ENCODE data around the gene SFTA2. TPM values are rescaled to one million over a fixed set of nuclear protein-coding genes. Genes with fewer than 3 reads are reported as not detected.

The SFTA2 gene
- total RNA-seq, 4 donors from 2014 or later = not detected

DNA sequence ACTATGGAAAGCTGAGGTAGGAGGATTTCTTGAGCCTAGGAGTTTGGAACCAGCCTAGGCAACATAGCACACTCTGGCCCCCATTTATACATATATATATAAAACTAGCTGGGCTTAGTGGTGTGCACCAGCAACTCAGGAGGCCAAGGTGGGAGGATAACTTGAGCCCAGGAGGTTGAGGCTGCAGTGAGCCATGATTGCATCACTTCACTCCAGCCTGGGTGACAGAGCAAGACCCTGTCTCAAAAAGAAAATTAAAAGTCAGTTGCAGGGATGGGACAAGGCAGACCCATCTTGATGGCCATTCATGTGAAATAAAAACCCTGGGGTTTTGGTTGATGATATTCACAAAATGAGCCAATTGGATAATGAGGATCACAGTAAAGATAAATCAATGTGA, 30.5 kb downstream of the SFTA2 start:
- DNase-seq = no peak
- intact Hi-C loops (cut with DNase I; ENCODE audit: low total_unique reads) = no loop called here
- in situ Hi-C loops (cut with MboI; ENCODE audit: low pct_ligation_motif_present in 1 of 4, low pct_unique_long_range_greater_than_20kb in 1 of 4, low sequenced_read_pairs in 3 of 4) = no loop called here
- no peaks in the 10 kb centered on the region for H3K9me3 ChIP-seq
- no peak for TF ChIP-seq POLR2A (IDR thresholded peaks at IDR 0.05)
- TF ChIP-seq POLR2AphosphoS5 (IDR thresholded peaks at IDR 0.05) = no peak
- TF ChIP-seq, protein P1, sequence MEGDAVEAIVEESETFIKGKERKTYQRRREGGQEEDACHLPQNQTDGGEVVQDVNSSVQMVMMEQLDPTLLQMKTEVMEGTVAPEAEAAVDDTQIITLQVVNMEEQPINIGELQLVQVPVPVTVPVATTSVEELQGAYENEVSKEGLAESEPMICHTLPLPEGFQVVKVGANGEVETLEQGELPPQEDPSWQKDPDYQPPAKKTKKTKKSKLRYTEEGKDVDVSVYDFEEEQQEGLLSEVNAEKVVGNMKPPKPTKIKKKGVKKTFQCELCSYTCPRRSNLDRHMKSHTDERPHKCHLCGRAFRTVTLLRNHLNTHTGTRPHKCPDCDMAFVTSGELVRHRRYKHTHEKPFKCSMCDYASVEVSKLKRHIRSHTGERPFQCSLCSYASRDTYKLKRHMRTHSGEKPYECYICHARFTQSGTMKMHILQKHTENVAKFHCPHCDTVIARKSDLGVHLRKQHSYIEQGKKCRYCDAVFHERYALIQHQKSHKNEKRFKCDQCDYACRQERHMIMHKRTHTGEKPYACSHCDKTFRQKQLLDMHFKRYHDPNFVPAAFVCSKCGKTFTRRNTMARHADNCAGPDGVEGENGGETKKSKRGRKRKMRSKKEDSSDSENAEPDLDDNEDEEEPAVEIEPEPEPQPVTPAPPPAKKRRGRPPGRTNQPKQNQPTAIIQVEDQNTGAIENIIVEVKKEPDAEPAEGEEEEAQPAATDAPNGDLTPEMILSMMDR (IDR thresholded peaks at IDR 0.05) = no peak
- no peak for TF ChIP-seq EP300 (IDR thresholded peaks at IDR 0.05; ENCODE audit: low read depth)
- H3K27me3 ChIP-seq = no peaks in the 10 kb centered on the region
- H3K4me1 ChIP-seq = no peaks in the 10 kb centered on the region
- H3K36me3 ChIP-seq = peaks cover 0 to 21% (median 3%) of the 10 kb centered on the region in 4 donors
- H3K27ac ChIP-seq = no peak overlapping the region
- H3K4me3 ChIP-seq = no peak overlapping the region

DNA sequence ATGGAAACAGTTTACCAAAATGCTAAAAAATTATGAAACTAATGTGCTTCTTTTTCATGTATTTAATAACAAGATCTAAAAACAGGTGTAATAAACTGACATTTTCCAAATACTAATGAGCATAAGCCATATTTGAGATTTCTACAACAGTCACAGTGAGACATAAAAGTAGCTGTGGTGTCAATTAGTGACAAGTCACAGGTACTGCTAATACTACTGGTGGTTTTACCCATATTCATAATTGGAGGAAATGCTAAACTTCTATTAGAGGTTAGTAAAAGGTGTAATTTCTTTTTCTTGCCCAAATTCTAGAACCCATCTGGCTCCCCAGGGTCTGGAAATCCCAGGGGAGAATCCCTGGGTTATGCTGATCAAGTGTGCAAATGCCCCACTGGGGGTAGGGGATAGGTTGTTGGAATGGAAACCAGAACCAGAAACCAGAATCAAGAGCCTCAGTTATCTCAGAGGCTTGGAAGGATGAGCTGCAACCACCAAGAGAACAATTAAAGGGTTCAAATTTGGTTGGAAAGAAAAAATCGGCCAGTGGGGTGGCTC, 31.0 kb downstream of the SFTA2 start:
- no peak overlapping the region for H3K4me3 ChIP-seq
- intact Hi-C loops (cut with DNase I; ENCODE audit: low total_unique reads) = no loop called here
- DNase-seq = no peak
- no peaks in the 10 kb centered on the region for H3K4me1 ChIP-seq
- 78% methylated on average over 1 of the region's 1 CpG; no CpG with 5 or more reads in 1 of the 2 donors for WGBS, 2 donors (ENCODE audit: low coverage in 1 of 2)
- no peak overlapping the region for H3K27ac ChIP-seq
- peaks cover 0 to 23% (median 3%) of the 10 kb centered on the region in 4 donors for H3K36me3 ChIP-seq
- H3K27me3 ChIP-seq = no peaks in the 10 kb centered on the region
- in situ Hi-C loops (cut with MboI; ENCODE audit: low pct_ligation_motif_present in 1 of 4, low pct_unique_long_range_greater_than_20kb in 1 of 4, low sequenced_read_pairs in 3 of 4) = no loop called here
- no peaks in the 10 kb centered on the region for H3K9me3 ChIP-seq
- TF ChIP-seq POLR2AphosphoS5 (IDR thresholded peaks at IDR 0.05) = no peak
- no peak for TF ChIP-seq EP300 (IDR thresholded peaks at IDR 0.05; ENCODE audit: low read depth)
- TF ChIP-seq, protein P1 (IDR thresholded peaks at IDR 0.05) = no peak
- no peak for TF ChIP-seq POLR2A (IDR thresholded peaks at IDR 0.05)

DNA sequence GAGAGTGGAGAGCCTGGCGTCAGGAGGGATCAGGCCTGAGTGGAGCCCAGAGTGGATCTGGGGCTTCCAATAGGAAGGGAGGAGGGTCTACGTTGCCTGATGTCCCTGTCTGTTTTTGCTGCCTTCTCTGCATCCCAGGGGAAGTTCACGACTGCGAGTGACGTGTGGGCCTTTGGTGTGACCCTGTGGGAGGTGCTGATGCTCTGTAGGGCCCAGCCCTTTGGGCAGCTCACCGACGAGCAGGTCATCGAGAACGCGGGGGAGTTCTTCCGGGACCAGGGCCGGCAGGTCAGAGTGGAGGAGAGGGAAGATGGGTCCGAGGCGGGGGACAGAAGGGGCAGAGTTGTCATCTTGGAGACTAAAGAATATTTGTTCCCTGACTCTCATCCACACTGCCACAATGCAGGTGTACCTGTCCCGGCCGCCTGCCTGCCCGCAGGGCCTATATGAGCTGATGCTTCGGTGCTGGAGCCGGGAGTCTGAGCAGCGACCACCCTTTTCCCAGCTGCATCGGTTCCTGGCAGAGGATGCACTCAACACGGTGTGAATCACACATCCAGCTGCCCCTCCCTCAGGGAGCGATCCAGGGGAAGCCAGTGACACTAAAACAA, 33.1 kb downstream of the SFTA2 start:
- intact Hi-C loops (cut with DNase I; ENCODE audit: low total_unique reads) (no loop called here), in situ Hi-C loops (cut with MboI; ENCODE audit: low pct_ligation_motif_present in 1 of 4, low pct_unique_long_range_greater_than_20kb in 1 of 4, low sequenced_read_pairs in 3 of 4) (loop anchor here in 2 of 4 donors (25.0 kb wide), 1 partner anchor 162 kb away; the partner anchor contains the start of genes FLOT1 (in 2 of the 2) and IER3 (in 2 of the 2))
- peaks cover 0 to 37% (median 13%) of the 10 kb centered on the region in 4 donors for H3K36me3 ChIP-seq
- no peaks in the 10 kb centered on the region for H3K9me3 ChIP-seq
- 78 to 90% methylated on average over 10 to 23 of the region's 23 CpGs for WGBS, 2 donors (ENCODE audit: low coverage in 1 of 2)
- TF ChIP-seq POLR2AphosphoS5 (IDR thresholded peaks at IDR 0.05) = no peak
- TF ChIP-seq, protein P1 (IDR thresholded peaks at IDR 0.05) = no peak
- no peak overlapping the region for H3K4me3 ChIP-seq
- H3K27me3 ChIP-seq = no peaks in the 10 kb centered on the region
- no peaks in the 10 kb centered on the region for H3K4me1 ChIP-seq
- DNase-seq = no peak
- H3K27ac ChIP-seq = no peak overlapping the region

DNA sequence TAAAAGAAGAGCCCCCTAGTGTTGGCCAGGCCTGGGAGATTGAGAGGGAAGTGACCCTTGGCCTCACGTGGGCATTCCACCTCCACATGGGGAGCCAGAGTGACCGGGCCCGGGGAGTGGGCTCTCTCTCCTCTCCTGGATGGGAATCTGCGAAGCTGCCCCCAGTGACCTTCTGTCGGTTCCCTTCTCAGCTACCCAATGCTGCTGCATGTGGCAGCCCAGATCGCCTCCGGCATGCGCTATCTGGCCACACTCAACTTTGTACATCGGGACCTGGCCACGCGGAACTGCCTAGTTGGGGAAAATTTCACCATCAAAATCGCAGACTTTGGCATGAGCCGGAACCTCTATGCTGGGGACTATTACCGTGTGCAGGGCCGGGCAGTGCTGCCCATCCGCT, 34.1 kb downstream of the SFTA2 start:
- no peaks in the 10 kb centered on the region for H3K9me3 ChIP-seq
- intact Hi-C loops (cut with DNase I; ENCODE audit: low total_unique reads) = no loop called here

More for the DNA sequence above, 34.1 kb downstream of the SFTA2 start:
- TF ChIP-seq EP300 (IDR thresholded peaks at IDR 0.05; ENCODE audit: low read depth) (no peak), POLR2A (IDR thresholded peaks at IDR 0.05) (no peak), POLR2AphosphoS5 (IDR thresholded peaks at IDR 0.05) (no peak)
- TF ChIP-seq, protein P1 (IDR thresholded peaks at IDR 0.05) = no peak
- Histone ChIP-seq H3K4me1 (no peaks in the 10 kb centered on the region), H3K36me3 (peaks cover 0 to 43% (median 13%) of the 10 kb centered on the region in 4 donors), H3K27me3 (no peaks in the 10 kb centered on the region), H3K27ac (no peak overlapping the region), H3K4me3 (no peak overlapping the region)
- no peak for DNase-seq
- 90% methylated on average over 16 of the region's 16 CpGs; no CpG with 5 or more reads in 1 of the 2 donors for WGBS, 2 donors (ENCODE audit: low coverage in 1 of 2)
- in situ Hi-C loops (cut with MboI; ENCODE audit: low pct_ligation_motif_present in 1 of 4, low pct_unique_long_range_greater_than_20kb in 1 of 4, low sequenced_read_pairs in 3 of 4) = loop anchor here in 2 of 4 donors (25.0 kb wide), 1 partner anchor 161 kb away; the partner anchor contains the start of genes FLOT1 (in 2 of the 2) and IER3 (in 2 of the 2)
